ENCODE data around the gene HLF.

DNA sequence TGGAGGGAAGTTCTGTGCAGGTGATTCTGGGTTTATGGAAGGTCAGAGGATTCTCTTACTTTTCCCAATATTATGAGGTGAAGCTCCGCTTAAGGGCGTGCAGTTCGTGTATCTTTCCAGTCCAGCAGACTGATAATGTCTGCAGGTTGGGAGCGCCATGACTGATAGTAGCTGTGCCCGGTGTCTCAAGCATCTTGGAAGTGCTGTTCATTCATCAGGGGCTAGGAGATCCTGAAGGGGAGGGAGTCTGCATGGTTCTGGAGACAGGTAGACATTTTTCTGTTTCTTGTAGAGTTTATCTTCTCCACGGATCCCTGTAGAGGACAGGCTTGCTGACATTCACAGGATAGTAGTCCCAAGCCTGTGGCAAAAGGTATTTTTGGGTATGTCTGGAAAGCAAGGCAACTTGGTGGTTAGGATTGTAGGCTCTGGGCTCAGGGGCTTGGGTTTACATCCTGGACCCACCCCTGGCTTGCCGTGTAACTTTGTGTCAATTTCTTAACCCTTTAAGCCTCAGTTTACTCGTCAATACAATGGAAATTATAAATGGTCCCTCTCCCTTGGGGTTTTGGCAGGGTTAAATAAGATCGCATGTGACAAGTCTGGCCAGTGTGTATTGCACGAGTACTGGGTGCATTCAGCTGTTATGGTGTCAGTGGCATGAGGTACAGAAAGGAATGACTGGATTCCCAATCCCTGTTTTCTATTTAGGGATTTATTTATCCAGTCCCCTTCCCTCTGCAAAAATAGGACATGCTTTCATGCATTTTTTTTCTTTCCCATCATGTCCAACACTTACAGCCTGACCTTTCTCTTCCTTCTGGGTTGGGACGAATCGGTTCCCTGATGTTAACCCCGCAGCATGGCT is 8.2 kb downstream of the HLF start:
- TF ChIP-seq POLR2AphosphoS5 (IDR thresholded peaks at IDR 0.05; ENCODE audit: low read depth, low read length) (no peak), EZH2phosphoT487 (IDR thresholded peaks at IDR 0.05; ENCODE audit: borderline replicate concordance) (no peak), CTCF (IDR thresholded peaks at IDR 0.05 in 2 of 3, conservative IDR thresholded peaks at IDR 0.05 in 1 of 3; ENCODE audit: borderline replicate concordance in 1 of 3, insufficient read depth in 1 of 3, low read depth in 2 of 3, low read length in 2 of 3) (no peak), EZH2 (IDR thresholded peaks at IDR 0.05) (no peak), ELF1 (IDR thresholded peaks at IDR 0.05; ENCODE audit: borderline replicate concordance, low read depth) (no peak), ZNF274 (IDR thresholded peaks at IDR 0.05; ENCODE audit: low read depth, low read length) (no peak), EGR1 (IDR thresholded peaks at IDR 0.05; ENCODE audit: low read depth) (no peak), POLR2A (IDR thresholded peaks at IDR 0.05; ENCODE audit: borderline replicate concordance, extremely low read depth, insufficient read depth, insufficient read length) (no peak), RAD21 (IDR thresholded peaks at IDR 0.05; ENCODE audit: low read depth) (no peak), FOSL1 (IDR thresholded peaks at IDR 0.05; ENCODE audit: low read depth) (no peak), YY1 (IDR thresholded peaks at IDR 0.05; ENCODE audit: extremely low read depth, insufficient replicate concordance, low read depth, low read length) (no peak)
- TF ChIP-seq, protein P1, sequence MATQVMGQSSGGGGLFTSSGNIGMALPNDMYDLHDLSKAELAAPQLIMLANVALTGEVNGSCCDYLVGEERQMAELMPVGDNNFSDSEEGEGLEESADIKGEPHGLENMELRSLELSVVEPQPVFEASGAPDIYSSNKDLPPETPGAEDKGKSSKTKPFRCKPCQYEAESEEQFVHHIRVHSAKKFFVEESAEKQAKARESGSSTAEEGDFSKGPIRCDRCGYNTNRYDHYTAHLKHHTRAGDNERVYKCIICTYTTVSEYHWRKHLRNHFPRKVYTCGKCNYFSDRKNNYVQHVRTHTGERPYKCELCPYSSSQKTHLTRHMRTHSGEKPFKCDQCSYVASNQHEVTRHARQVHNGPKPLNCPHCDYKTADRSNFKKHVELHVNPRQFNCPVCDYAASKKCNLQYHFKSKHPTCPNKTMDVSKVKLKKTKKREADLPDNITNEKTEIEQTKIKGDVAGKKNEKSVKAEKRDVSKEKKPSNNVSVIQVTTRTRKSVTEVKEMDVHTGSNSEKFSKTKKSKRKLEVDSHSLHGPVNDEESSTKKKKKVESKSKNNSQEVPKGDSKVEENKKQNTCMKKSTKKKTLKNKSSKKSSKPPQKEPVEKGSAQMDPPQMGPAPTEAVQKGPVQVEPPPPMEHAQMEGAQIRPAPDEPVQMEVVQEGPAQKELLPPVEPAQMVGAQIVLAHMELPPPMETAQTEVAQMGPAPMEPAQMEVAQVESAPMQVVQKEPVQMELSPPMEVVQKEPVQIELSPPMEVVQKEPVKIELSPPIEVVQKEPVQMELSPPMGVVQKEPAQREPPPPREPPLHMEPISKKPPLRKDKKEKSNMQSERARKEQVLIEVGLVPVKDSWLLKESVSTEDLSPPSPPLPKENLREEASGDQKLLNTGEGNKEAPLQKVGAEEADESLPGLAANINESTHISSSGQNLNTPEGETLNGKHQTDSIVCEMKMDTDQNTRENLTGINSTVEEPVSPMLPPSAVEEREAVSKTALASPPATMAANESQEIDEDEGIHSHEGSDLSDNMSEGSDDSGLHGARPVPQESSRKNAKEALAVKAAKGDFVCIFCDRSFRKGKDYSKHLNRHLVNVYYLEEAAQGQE (IDR thresholded peaks at IDR 0.05; ENCODE audit: low read depth): no peak
- TF ChIP-seq, protein P2, sequence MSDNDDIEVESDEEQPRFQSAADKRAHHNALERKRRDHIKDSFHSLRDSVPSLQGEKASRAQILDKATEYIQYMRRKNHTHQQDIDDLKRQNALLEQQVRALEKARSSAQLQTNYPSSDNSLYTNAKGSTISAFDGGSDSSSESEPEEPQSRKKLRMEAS (IDR thresholded peaks at IDR 0.05): no peak
- TF ChIP-seq, protein P3, sequence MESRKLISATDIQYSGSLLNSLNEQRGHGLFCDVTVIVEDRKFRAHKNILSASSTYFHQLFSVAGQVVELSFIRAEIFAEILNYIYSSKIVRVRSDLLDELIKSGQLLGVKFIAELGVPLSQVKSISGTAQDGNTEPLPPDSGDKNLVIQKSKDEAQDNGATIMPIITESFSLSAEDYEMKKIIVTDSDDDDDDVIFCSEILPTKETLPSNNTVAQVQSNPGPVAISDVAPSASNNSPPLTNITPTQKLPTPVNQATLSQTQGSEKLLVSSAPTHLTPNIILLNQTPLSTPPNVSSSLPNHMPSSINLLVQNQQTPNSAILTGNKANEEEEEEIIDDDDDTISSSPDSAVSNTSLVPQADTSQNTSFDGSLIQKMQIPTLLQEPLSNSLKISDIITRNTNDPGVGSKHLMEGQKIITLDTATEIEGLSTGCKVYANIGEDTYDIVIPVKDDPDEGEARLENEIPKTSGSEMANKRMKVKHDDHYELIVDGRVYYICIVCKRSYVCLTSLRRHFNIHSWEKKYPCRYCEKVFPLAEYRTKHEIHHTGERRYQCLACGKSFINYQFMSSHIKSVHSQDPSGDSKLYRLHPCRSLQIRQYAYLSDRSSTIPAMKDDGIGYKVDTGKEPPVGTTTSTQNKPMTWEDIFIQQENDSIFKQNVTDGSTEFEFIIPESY (IDR thresholded peaks at IDR 0.05; ENCODE audit: extremely low read depth, insufficient replicate concordance, low read length): no peak

Data from HCT116 (cell line).